A673 (cell line): ENCODE data around the gene CDH24. TPM values are rescaled to one million over a fixed set of nuclear protein-coding genes. Genes with fewer than 3 reads are reported as not detected.
A peak's percentile ranks its signal among the peaks of the same experiment; 100 is the strongest.

Experiments used
- BruUV-seq: library from RNA; stranded (reverse); fragments of 400-500 nt; replicated peaks from 2 replicates; lab custom pipeline; 2021; lab: Mats Ljungman, UMichigan
- CTCF ChIA-PET: fragments of 300-600 bp; sonication (Branson Sonifier 250); formaldehyde crosslinking; loops from one replicate; lab custom pipeline; 2022; ENCODE audit warnings: antibody characterized with exemption; lab: Charles Lee
- POLR2A ChIA-PET: fragments of 300-600 bp; sonication (Branson Sonifier 250); formaldehyde crosslinking; loops from one replicate; lab custom pipeline; 2022; ENCODE audit warnings: antibody characterized with exemption; ENCODE audit not compliant: low non-redundant PET; lab: Charles Lee
- DNase-seq: peaks from one replicate; pipeline ENCODE4 v3.0.0-alpha.2; 2015; ENCODE audit warnings: low spot score
- H3K27ac ChIP-seq: fragments of 200-600 bp; sonication (generic); 2 replicates; pipeline ENCODE4 v1.5.1; 2016; ENCODE audit warnings: mixed run types, low read depth, mild to moderate bottlenecking, mixed read lengths, antibody characterized with exemption, low read length; ENCODE audit not compliant: poor library complexity, severe bottlenecking
- H3K27me3 ChIP-seq: fragments of 200-600 bp; sonication (generic); replicated peaks from 2 replicates; pipeline ENCODE4 v1.6.1; 2017; ENCODE audit warnings: mixed run types, low read depth, mild to moderate bottlenecking, mixed read lengths, antibody characterized with exemption, low read length; ENCODE audit not compliant: insufficient read depth, poor library complexity
- H3K36me3 ChIP-seq: fragments of 200-600 bp; sonication (generic); 2 replicates; pipeline ENCODE4 v1.6.1; 2016; ENCODE audit warnings: mixed run types, mild to moderate bottlenecking, mixed read lengths, antibody characterized with exemption, low read length; ENCODE audit not compliant: insufficient read depth, poor library complexity, severe bottlenecking
- H3K4me1 ChIP-seq: fragments of 200-600 bp; sonication (generic); 2 replicates; pipeline ENCODE4 v1.6.1; 2017; ENCODE audit warnings: mixed run types, mild to moderate bottlenecking, mixed read lengths, antibody characterized with exemption, low read length; ENCODE audit not compliant: insufficient read depth, poor library complexity, severe bottlenecking
- H3K4me3 ChIP-seq: fragments of 200-600 bp; sonication (generic); 2 replicates; pipeline ENCODE4 v1.5.1; 2016; ENCODE audit warnings: low read depth, mixed run types, mild to moderate bottlenecking, mixed read lengths, low read length; ENCODE audit not compliant: poor library complexity, severe bottlenecking
- H3K9me3 ChIP-seq: fragments of 200-600 bp; sonication (generic); 2 replicates; pipeline ENCODE4 v1.6.1; 2016; ENCODE audit warnings: mixed run types, low read depth, mild to moderate bottlenecking, mixed read lengths, antibody characterized with exemption, low read length; ENCODE audit not compliant: poor library complexity, severe bottlenecking
- EZH2 ChIP-seq: fragments of 200-600 bp; sonication (generic); IDR thresholded peaks from 2 replicates; pipeline ENCODE4 v1.6.1; 2017; ENCODE audit warnings: borderline replicate concordance, low read depth, mild to moderate bottlenecking, mixed read lengths, antibody characterized with exemption, low read length; ENCODE audit not compliant: poor library complexity, severe bottlenecking
- intact Hi-C: fragments of 100-400 bp; cut with micrococcal nuclease; formaldehyde crosslinking; loops from one replicate; pipeline ENCODE4 v1.10.0; 2022; ENCODE audit not compliant: unreplicated experiment
- total RNA-seq: library from RNA; stranded (reverse); gene quantifications from 2 replicates; pipeline ENCODE4 v1.2.3, GENCODE V29; 2021
- TF ChIP-seq, protein P1 (sequence below): fragments of 300-800, 200-600 bp; sonication (generic); conservative IDR thresholded peaks from 2 replicates; pipeline ENCODE4 v1.5.1; 2017; ENCODE audit warnings: low read depth, mild to moderate bottlenecking, antibody characterized with exemption, low read length, moderate library complexity, mixed read lengths

CDH24 gene
- total RNA-seq, 1 experiment from 2014 or later, result 44.8 TPM

DNA sequence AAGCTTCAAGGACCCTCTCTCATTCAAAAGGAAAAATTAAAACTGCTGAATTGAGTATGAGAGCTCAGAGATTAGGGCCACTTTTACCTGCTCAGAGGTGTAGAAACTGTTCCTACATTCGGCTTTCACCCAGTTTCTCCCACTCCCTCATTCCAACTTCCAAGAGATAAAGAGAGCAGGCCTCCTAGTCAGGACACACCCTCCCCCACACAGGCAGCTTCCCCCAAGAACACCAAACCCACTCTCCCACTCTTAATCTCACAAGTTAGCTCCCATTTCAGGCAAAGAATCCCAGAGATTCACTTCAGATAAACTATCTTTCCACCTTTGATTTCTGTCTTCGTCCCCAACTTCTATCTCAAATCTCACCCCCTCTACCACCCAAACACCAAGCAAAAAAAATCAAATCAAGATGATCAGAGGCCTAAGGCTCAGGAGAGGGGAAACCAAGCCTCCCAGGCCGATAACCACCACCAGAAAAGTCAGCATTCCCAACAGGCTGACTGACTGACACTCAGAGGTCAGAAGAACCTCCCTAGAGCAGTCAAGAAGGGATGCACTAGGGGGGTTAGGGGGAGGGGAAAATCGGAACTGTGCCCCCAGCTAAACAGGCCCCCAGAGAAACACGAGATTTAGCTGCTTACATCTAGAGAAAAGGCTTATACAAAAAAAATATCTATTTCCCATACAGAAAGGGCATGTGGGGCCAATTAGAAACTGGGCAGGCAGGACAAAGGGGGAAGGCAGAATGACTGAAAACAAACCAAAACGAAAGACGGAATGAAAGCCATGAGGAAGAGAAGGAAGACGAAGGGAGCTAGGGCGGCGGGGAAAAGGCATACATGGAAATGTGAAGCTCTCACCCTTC, 13.2 kb upstream of the CDH24 start:
- peak overlapping the region; percentile 86 for H3K4me3 ChIP-seq
- peaks cover 38% of the 10 kb centered on the region for H3K4me1 ChIP-seq
- TF ChIP-seq, protein P1, sequence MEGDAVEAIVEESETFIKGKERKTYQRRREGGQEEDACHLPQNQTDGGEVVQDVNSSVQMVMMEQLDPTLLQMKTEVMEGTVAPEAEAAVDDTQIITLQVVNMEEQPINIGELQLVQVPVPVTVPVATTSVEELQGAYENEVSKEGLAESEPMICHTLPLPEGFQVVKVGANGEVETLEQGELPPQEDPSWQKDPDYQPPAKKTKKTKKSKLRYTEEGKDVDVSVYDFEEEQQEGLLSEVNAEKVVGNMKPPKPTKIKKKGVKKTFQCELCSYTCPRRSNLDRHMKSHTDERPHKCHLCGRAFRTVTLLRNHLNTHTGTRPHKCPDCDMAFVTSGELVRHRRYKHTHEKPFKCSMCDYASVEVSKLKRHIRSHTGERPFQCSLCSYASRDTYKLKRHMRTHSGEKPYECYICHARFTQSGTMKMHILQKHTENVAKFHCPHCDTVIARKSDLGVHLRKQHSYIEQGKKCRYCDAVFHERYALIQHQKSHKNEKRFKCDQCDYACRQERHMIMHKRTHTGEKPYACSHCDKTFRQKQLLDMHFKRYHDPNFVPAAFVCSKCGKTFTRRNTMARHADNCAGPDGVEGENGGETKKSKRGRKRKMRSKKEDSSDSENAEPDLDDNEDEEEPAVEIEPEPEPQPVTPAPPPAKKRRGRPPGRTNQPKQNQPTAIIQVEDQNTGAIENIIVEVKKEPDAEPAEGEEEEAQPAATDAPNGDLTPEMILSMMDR, result no peak
- no peak for TF ChIP-seq EZH2
- POLR2A ChIA-PET, result no interaction called here
- CTCF ChIA-PET, result interaction anchor here (0.5 to 1.5 kb wide), 6 partner anchors 10 to 237 kb away, joined by 3 to 7 read pairs (median 4); partner anchors contain the start of genes ACIN1 and C14orf119
- H3K27me3 ChIP-seq, result no peaks in the 10 kb centered on the region
- DNase-seq, result no peak
- no TSS peak for BruUV-seq
- peaks cover 71% of the 10 kb centered on the region for H3K36me3 ChIP-seq
- intact Hi-C loops, result no loop called here
- no peaks in the 10 kb centered on the region for H3K9me3 ChIP-seq
- H3K27ac ChIP-seq, result peak overlapping the region; percentile 90

DNA sequence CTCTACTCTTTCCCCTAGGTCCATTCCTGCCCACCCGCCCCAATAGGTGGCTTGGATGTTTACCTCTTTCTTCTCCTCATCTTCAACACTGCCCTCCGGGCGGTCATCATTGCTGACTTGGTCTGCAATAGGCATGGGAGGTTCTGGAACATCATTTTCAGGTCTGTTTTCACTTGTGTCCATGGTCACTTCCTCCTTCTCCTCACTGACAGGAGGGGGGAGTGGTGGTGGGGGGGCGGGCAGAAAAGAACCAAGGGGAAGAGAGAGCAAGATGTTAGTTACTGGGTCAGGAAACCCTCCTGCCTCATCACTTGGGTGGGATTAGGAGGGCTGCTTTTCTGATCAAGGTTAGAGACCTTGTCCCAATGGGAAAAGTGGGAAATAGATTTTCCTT, 12.1 kb upstream of the CDH24 start:
- intact Hi-C loops, result no loop called here
- POLR2A ChIA-PET, result no interaction called here
- Histone ChIP-seq H3K9me3 (no peaks in the 10 kb centered on the region), H3K27me3 (no peaks in the 10 kb centered on the region), H3K36me3 (peaks cover 71% of the 10 kb centered on the region), H3K27ac (peak overlapping the region; percentile 57), H3K4me1 (peaks cover 38% of the 10 kb centered on the region), H3K4me3 (no peak overlapping the region)
- TF ChIP-seq EZH2, result no peak
- TF ChIP-seq, protein P1, result no peak
- CTCF ChIA-PET, result interaction anchor here (0.5 to 1.9 kb wide), 21 partner anchors 8 to 509 kb away, joined by 3 to 26 read pairs (median 6); partner anchors contain the start of genes ACIN1, AJUBA, C14orf119 and CDH24
- DNase-seq, result no peak
- BruUV-seq, result no TSS peak

DNA sequence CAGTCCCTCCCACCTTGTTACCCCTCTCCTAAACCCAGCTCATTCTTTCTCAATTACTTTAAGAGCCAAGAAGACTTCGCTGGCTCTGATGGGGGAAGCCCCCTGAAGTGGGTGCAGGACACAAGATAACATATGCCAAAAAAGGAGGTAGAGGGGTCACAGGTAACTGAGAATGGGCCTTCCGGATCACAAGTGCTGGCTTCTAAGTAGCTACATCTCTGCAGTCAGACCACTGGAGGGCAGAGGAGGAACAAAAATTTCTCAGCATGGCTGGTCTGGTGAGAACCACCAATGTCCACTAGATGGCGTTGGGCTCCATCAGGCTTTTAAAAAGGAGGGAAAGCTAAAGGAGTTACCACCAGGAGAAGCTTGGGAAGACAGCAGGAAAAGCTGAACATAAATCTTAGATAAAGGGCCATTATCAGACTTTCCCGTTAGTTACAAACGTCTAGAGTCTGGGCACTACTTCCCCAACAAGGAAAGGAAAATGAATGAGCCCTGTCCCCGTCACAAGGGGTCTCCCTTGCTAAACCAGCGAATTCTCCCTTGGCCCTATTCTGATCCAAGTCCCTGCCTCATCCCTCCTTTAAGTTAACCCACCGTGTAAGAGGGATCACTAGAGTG, 11.6 kb upstream of the CDH24 start:
- Histone ChIP-seq H3K4me3 (peak overlapping the region; percentile 5), H3K9me3 (no peaks in the 10 kb centered on the region), H3K4me1 (peaks cover 38% of the 10 kb centered on the region), H3K27me3 (no peaks in the 10 kb centered on the region), H3K36me3 (peaks cover 73% of the 10 kb centered on the region), H3K27ac (peak overlapping the region; percentile 57)
- CTCF ChIA-PET, result interaction anchor here (0.5 to 1.9 kb wide), 27 partner anchors 9 to 508 kb away, joined by 3 to 26 read pairs (median 5); partner anchors contain the start of genes ACIN1, AJUBA, BCL2L2 and C14orf119
- intact Hi-C loops, result no loop called here
- POLR2A ChIA-PET, result interaction anchor here (0.5 kb wide), 1 partner anchor 91 kb away, joined by 3 read pairs; no protein-coding TSS in a partner anchor
- no TSS peak for BruUV-seq
- DNase-seq, result peak; percentile 95
- TF ChIP-seq, protein P1, result peak; percentile 100
- TF ChIP-seq EZH2, result no peak
